HEK293 (cell line): Measurements from ENCODE around the gene PPOX.
A peak's percentile ranks its signal among the peaks of the same experiment; 100 is the strongest.

Experiments
- CTCF ChIA-PET: fragments of 350-600 bp; formaldehyde crosslinking; extraction: SDS; loops from one replicate; lab custom pipeline; 2021; ENCODE audit warnings: antibody characterized with exemption; lab: Yijun Ruan, JAX
- POLR2A ChIA-PET: fragments of 300-600 bp; formaldehyde crosslinking; extraction: SDS; loops from one replicate; lab custom pipeline; 2020; ENCODE audit warnings: antibody characterized with exemption, inconsistent platforms; lab: Yijun Ruan, JAX
- H3K27ac ChIP-seq: fragments of 200-500 bp; sonication (Bioruptor generic); 2 replicates; pipeline ENCODE4 v1.5.1; 2014; ENCODE audit warnings: low read depth, low read length, control low read depth, inconsistent platforms; ENCODE audit errors: extremely low read depth
- H3K36me3 ChIP-seq, 2 experiments: fragments of 200-500 bp in 1 of 2; sonication (Bioruptor generic) in 1 of 2; 1 replicate in 1 of 2; 2 replicates in 1 of 2; pipeline ENCODE4 v1.5.1; 2014 to 2017; ENCODE audit warnings: inconsistent platforms in 2 of 2, low read length in 2 of 2; ENCODE audit not compliant: control insufficient read depth in 2 of 2, insufficient read depth in 1 of 2
- H3K4me1 ChIP-seq: fragments of 200-500 bp; sonication (Bioruptor generic); 2 replicates; pipeline ENCODE4 v1.5.1; 2014; ENCODE audit warnings: mild to moderate bottlenecking, low read length, inconsistent platforms; ENCODE audit not compliant: control insufficient read depth, insufficient read depth
- H3K4me3 ChIP-seq: 2 replicates; pipeline ENCODE4 v1.5.1; 2011; ENCODE audit warnings: low read depth, mild to moderate bottlenecking, control low read depth, low read length, moderate library complexity
- H3K9me3 ChIP-seq: fragments of 200-500 bp; sonication (Bioruptor generic); 2 replicates; pipeline ENCODE4 v1.5.1; 2014; ENCODE audit warnings: low read depth, low read length, inconsistent platforms; ENCODE audit not compliant: control insufficient read depth, insufficient read depth
- FEZF1 ChIP-seq: fragments of 450-650 bp; formaldehyde crosslinking; IDR thresholded peaks from 2 replicates; pipeline ENCODE4 v1.5.1; 2016; ENCODE audit warnings: missing biosample characterization, missing genetic modification characterization
- GLI2 ChIP-seq: fragments of 450-650 bp; formaldehyde crosslinking; IDR thresholded peaks from 2 replicates; pipeline ENCODE4; 2017; ENCODE audit warnings: missing biosample characterization, missing genetic modification characterization, low read depth, borderline replicate concordance
- IKZF3 ChIP-seq: fragments of 450-650 bp; IDR thresholded peaks from 2 replicates; pipeline ENCODE4 v1.5.0; 2018; ENCODE audit warnings: missing biosample characterization, mild to moderate bottlenecking, missing genetic modification characterization, moderate library complexity
- KLF1 ChIP-seq: fragments of 450-650 bp; formaldehyde crosslinking; IDR thresholded peaks from 2 replicates; pipeline ENCODE4 v1.5.1; 2016; ENCODE audit warnings: missing biosample characterization, missing genetic modification characterization
- PRDM1 ChIP-seq: fragments of 450-650 bp; formaldehyde crosslinking; IDR thresholded peaks from 2 replicates; pipeline ENCODE4; 2016; ENCODE audit warnings: missing biosample characterization, missing genetic modification characterization
- SCRT1 ChIP-seq: fragments of 450-650 bp; formaldehyde crosslinking; IDR thresholded peaks from 2 replicates; pipeline ENCODE4 v1.5.1; 2016; ENCODE audit warnings: missing biosample characterization, missing genetic modification characterization, borderline replicate concordance
- SCRT2 ChIP-seq: fragments of 450-650 bp; formaldehyde crosslinking; IDR thresholded peaks from 2 replicates; pipeline ENCODE4 v1.5.1; 2016; ENCODE audit warnings: missing biosample characterization, missing genetic modification characterization
- SP3 ChIP-seq: fragments of 450-650 bp; formaldehyde crosslinking; IDR thresholded peaks from 2 replicates; pipeline ENCODE4 v1.5.1; 2016; ENCODE audit warnings: missing biosample characterization, missing genetic modification characterization
- YY1 ChIP-seq: fragments of 450-650 bp; formaldehyde crosslinking; IDR thresholded peaks from 2 replicates; pipeline ENCODE4 v1.5.1; 2018; ENCODE audit warnings: missing biosample characterization, missing genetic modification characterization
- ZBTB8A ChIP-seq: fragments of 450-650 bp; formaldehyde crosslinking; IDR thresholded peaks from 2 replicates; pipeline ENCODE4 v1.5.1; 2016; ENCODE audit warnings: missing biosample characterization, missing genetic modification characterization
- ZFHX2 ChIP-seq: fragments of 450-650 bp; formaldehyde crosslinking; conservative IDR thresholded peaks from 2 replicates; pipeline ENCODE4 v1.5.1; 2016; ENCODE audit warnings: missing biosample characterization, missing genetic modification characterization
- ZFP3 ChIP-seq: fragments of 450-650 bp; formaldehyde crosslinking; IDR thresholded peaks from 2 replicates; pipeline ENCODE4 v1.5.1; 2016; ENCODE audit warnings: low read depth, missing biosample characterization, missing genetic modification characterization
- ZNF133 ChIP-seq: fragments of 450-650 bp; formaldehyde crosslinking; IDR thresholded peaks from 2 replicates; pipeline ENCODE4 v1.5.1; 2016; ENCODE audit warnings: missing biosample characterization, missing genetic modification characterization
- ZNF140 ChIP-seq: fragments of 450-650 bp; formaldehyde crosslinking; IDR thresholded peaks from 2 replicates; pipeline ENCODE4 v1.5.1; 2016; ENCODE audit warnings: missing biosample characterization, missing genetic modification characterization
- ZNF175 ChIP-seq: fragments of 450-650 bp; formaldehyde crosslinking; IDR thresholded peaks from 2 replicates; pipeline ENCODE4 v1.5.1; 2016; ENCODE audit warnings: missing biosample characterization, missing genetic modification characterization
- ZNF24 ChIP-seq: fragments of 450-650 bp; formaldehyde crosslinking; IDR thresholded peaks from 2 replicates; pipeline ENCODE4 v1.5.1; 2016; ENCODE audit warnings: missing biosample characterization, missing genetic modification characterization
- ZNF302 ChIP-seq: fragments of 450-650 bp; formaldehyde crosslinking; IDR thresholded peaks from 2 replicates; pipeline ENCODE4 v1.5.1; 2016; ENCODE audit warnings: missing biosample characterization, missing genetic modification characterization, low read depth
- ZNF350 ChIP-seq: fragments of 450-650 bp; formaldehyde crosslinking; IDR thresholded peaks from 2 replicates; pipeline ENCODE4 v1.5.0; 2017; ENCODE audit warnings: missing biosample characterization, mild to moderate bottlenecking, missing genetic modification characterization
- ZNF416 ChIP-seq: fragments of 450-650 bp; formaldehyde crosslinking; IDR thresholded peaks from 2 replicates; pipeline ENCODE4 v1.5.1; 2016; ENCODE audit warnings: missing biosample characterization, missing genetic modification characterization
- ZNF426 ChIP-seq: fragments of 450-650 bp; formaldehyde crosslinking; IDR thresholded peaks from 2 replicates; pipeline ENCODE4 v1.5.1; 2017; ENCODE audit warnings: missing biosample characterization, missing genetic modification characterization, mild to moderate bottlenecking, inconsistent platforms, moderate library complexity
- ZNF433 ChIP-seq: fragments of 450-650 bp; formaldehyde crosslinking; IDR thresholded peaks from 2 replicates; pipeline ENCODE4 v1.5.1; 2016; ENCODE audit warnings: missing biosample characterization, missing genetic modification characterization, low read depth
- ZNF510 ChIP-seq: fragments of 450-650 bp; formaldehyde crosslinking; IDR thresholded peaks from 2 replicates; pipeline ENCODE4 v1.5.1; 2018; ENCODE audit warnings: mild to moderate bottlenecking, missing genetic modification characterization, missing biosample characterization; ENCODE audit not compliant: insufficient replicate concordance
- ZNF629 ChIP-seq: fragments of 450-650 bp; formaldehyde crosslinking; IDR thresholded peaks from 2 replicates; pipeline ENCODE4 v1.5.1; 2017; ENCODE audit warnings: missing biosample characterization, missing genetic modification characterization
- ZNF670 ChIP-seq: fragments of 450-650 bp; formaldehyde crosslinking; IDR thresholded peaks from 2 replicates; pipeline ENCODE4 v1.5.1; 2016; ENCODE audit warnings: missing biosample characterization, missing genetic modification characterization, low read depth
- ZNF791 ChIP-seq: fragments of 450-650 bp; formaldehyde crosslinking; IDR thresholded peaks from 2 replicates; pipeline ENCODE4 v1.5.1; 2016; ENCODE audit warnings: missing biosample characterization, missing genetic modification characterization
- TF ChIP-seq, protein P1 (sequence below): fragments of 450-650 bp; IDR thresholded peaks from 2 replicates; pipeline ENCODE4 v1.5.1; 2018; ENCODE audit warnings: missing biosample characterization, missing genetic modification characterization
- TF ChIP-seq, protein P2 (sequence below): IDR thresholded peaks from 2 replicates; pipeline ENCODE4 v1.6.1; 2011; ENCODE audit warnings: mild to moderate bottlenecking, low read depth, low read length, borderline replicate concordance
- TF ChIP-seq, protein P3 (sequence below): fragments of 450-650 bp; formaldehyde crosslinking; IDR thresholded peaks from 2 replicates; pipeline ENCODE4 v1.5.1; 2016; ENCODE audit warnings: missing biosample characterization, missing genetic modification characterization
- TF ChIP-seq, protein P4 (sequence below): fragments of 450-650 bp; formaldehyde crosslinking; IDR thresholded peaks from 2 replicates; pipeline ENCODE4 v1.5.1; 2016; ENCODE audit warnings: missing biosample characterization, missing genetic modification characterization

PPOX gene

GRCh38 chr1:161127649-161128048 lies 38.6 kb upstream of the PPOX start:
- Histone ChIP-seq H3K36me3 (peaks cover 11 to 73% of the 10 kb centered on the region in 2 experiments), H3K4me1 (0 out of 2 replicates have a peak, but pooled peaks cover 2% of the 10 kb centered on the region), H3K4me3 (no peak overlapping the region), H3K27ac (no peak overlapping the region), H3K9me3 (no peaks in the 10 kb centered on the region)
- ChIA-PET POLR2A (interaction anchor here (1.0 kb wide), 1 partner anchor 10 kb away, joined by 4 read pairs; the partner anchor contains the start of genes NIT1 and PFDN2), CTCF (interaction anchor here (0.7 to 1.2 kb wide), 3 partner anchors 10 to 961 kb away, joined by 3 to 4 read pairs (median 4); partner anchors contain the start of gene KLHDC9)
- TF ChIP-seq ZNF791 (tag by site-specific recombination) (no peak), SCRT1 (tag by site-specific recombination) (peak; percentile 90), ZNF133 (no peak), ZNF670 (no peak), YY1 (tag by site-specific recombination) (no peak), SCRT2 (peak; percentile 96), ZBTB8A (tag by site-specific recombination) (no peak), ZNF350 (tag by site-specific recombination) (no peak), IKZF3 (no peak), ZNF629 (tag by site-specific recombination) (no peak), ZNF24 (tag by site-specific recombination) (no peak), ZFHX2 (tag by site-specific recombination) (no peak), GLI2 (no peak)
- TF ChIP-seq, protein P1, sequence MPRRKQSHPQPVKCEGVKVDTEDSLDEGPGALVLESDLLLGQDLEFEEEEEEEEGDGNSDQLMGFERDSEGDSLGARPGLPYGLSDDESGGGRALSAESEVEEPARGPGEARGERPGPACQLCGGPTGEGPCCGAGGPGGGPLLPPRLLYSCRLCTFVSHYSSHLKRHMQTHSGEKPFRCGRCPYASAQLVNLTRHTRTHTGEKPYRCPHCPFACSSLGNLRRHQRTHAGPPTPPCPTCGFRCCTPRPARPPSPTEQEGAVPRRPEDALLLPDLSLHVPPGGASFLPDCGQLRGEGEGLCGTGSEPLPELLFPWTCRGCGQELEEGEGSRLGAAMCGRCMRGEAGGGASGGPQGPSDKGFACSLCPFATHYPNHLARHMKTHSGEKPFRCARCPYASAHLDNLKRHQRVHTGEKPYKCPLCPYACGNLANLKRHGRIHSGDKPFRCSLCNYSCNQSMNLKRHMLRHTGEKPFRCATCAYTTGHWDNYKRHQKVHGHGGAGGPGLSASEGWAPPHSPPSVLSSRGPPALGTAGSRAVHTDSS (tag by site-specific recombination), result no peak
- TF ChIP-seq, protein P2, sequence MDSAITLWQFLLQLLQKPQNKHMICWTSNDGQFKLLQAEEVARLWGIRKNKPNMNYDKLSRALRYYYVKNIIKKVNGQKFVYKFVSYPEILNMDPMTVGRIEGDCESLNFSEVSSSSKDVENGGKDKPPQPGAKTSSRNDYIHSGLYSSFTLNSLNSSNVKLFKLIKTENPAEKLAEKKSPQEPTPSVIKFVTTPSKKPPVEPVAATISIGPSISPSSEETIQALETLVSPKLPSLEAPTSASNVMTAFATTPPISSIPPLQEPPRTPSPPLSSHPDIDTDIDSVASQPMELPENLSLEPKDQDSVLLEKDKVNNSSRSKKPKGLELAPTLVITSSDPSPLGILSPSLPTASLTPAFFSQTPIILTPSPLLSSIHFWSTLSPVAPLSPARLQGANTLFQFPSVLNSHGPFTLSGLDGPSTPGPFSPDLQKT, result no peak
- TF ChIP-seq, protein P3, sequence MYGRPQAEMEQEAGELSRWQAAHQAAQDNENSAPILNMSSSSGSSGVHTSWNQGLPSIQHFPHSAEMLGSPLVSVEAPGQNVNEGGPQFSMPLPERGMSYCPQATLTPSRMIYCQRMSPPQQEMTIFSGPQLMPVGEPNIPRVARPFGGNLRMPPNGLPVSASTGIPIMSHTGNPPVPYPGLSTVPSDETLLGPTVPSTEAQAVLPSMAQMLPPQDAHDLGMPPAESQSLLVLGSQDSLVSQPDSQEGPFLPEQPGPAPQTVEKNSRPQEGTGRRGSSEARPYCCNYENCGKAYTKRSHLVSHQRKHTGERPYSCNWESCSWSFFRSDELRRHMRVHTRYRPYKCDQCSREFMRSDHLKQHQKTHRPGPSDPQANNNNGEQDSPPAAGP (tag by site-specific recombination), result no peak

DNA sequence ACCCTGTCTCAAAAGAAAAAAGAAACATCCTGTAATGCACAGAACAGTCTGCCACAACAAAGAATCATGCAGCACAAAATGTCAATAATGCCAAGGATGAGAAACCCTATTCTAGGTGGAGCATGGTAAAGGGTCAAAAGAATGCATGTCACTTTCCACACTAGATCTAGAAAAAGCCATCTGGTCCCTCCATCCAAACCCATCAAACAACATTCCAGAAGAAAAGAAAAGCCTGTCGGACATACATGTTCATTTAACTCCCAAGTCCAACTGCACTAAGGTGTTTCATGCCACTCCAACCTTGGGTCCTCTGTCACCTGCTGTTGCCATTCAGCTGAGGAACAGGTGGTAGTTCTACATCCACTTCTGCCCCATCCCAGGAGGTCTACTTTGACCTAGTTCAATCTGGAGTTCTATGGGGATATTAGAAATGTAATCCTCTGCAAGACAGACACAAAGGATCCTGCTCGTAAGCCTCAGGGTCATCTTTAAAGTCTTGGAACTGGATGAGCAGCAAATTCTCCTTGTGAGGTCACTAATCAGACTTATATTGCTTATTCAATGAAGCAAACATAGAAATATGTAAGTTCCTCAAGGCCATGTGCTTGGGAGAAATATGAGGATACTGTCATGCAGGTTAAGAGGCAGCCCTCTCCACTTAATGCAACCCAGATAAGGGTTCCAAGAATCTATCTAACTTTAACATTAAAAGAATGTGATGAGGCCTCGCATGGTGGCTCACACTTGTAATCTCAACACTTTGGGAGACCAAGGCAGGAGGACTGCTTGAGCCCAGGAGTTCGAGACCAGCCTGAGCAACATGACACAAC lies 37.4 kb upstream of the PPOX start:
- POLR2A ChIA-PET, result no interaction called here
- H3K4me1 ChIP-seq, result 0 out of 2 replicates have a peak, but pooled peaks cover 2% of the 10 kb centered on the region
- H3K27ac ChIP-seq, result no peak overlapping the region
- H3K4me3 ChIP-seq, result no peak overlapping the region
- TF ChIP-seq SP3 (tag by site-specific recombination) (no peak), ZNF426 (tag by site-specific recombination) (no peak), ZNF302 (tag by site-specific recombination) (no peak), ZFP3 (tag by site-specific recombination) (no peak), ZNF510 (tag by site-specific recombination) (no peak), ZNF140 (tag by site-specific recombination) (no peak), ZNF175 (tag by site-specific recombination) (no peak), PRDM1 (no peak), FEZF1 (tag by site-specific recombination) (no peak), ZNF416 (tag by site-specific recombination) (no peak), ZNF433 (tag by site-specific recombination) (no peak), KLF1 (tag by site-specific recombination) (no peak)
- TF ChIP-seq, protein P2, result no peak
- TF ChIP-seq, protein P4, sequence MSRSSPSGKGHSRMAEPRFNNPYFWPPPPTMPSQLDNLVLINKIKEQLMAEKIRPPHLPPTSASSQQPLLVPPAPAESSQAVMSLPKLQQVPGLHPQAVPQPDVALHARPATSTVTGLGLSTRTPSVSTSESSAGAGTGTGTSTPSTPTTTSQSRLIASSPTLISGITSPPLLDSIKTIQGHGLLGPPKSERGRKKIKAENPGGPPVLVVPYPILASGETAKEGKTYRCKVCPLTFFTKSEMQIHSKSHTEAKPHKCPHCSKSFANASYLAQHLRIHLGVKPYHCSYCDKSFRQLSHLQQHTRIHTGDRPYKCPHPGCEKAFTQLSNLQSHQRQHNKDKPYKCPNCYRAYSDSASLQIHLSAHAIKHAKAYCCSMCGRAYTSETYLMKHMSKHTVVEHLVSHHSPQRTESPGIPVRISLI (tag by site-specific recombination), result no peak
- peaks cover 6 to 62% of the 10 kb centered on the region in 2 experiments; a peak in 2 of 3 replicates for H3K36me3 ChIP-seq
- CTCF ChIA-PET, result interaction anchor here (0.9 kb wide), 1 partner anchor 11 kb away, joined by 3 read pairs; no protein-coding TSS in a partner anchor
- H3K9me3 ChIP-seq, result no peaks in the 10 kb centered on the region
